MCF 10A (cell line): ENCODE results near the gene CATSPERE. TPM values are rescaled to one million over a fixed set of nuclear protein-coding genes. Genes with fewer than 3 reads are reported as not detected.

Experiments
- BruUV-seq: library from RNA; stranded (reverse); fragments of 400-500 nt; replicated peaks from 2 replicates; lab custom pipeline; 2021; lab: Mats Ljungman, UMichigan
- CTCF ChIA-PET: fragments of 300-600 bp; sonication (Branson Sonifier 250); formaldehyde crosslinking; extraction: SDS; loops from one replicate; lab custom pipeline; 2021; ENCODE audit warnings: antibody characterized with exemption, inconsistent platforms; lab: Yijun Ruan, JAX
- POLR2A ChIA-PET: fragments of 300-600, 350-650 bp; sonication (Branson Sonifier 250); formaldehyde crosslinking; extraction: SDS; loops from one replicate; lab custom pipeline; 2020; ENCODE audit warnings: antibody characterized with exemption, inconsistent platforms; lab: Yijun Ruan, JAX
- DNase-seq: peaks from one replicate; pipeline ENCODE4 v3.0.0-alpha.2; 2018; ENCODE audit not compliant: unreplicated experiment
- H3K27ac Mint-ChIP-seq: one replicate; pipeline ENCODE4 v1.8.0; 2022; ENCODE audit warnings: mild to moderate bottlenecking, low read depth, mixed read lengths; ENCODE audit not compliant: unreplicated experiment
- H3K27me3 Mint-ChIP-seq: one replicate; pipeline ENCODE4 v1.8.0; 2022; ENCODE audit warnings: mixed read lengths; ENCODE audit not compliant: insufficient read depth, unreplicated experiment
- H3K36me3 Mint-ChIP-seq: one replicate; pipeline ENCODE4 v1.8.0; 2022; ENCODE audit warnings: mild to moderate bottlenecking, moderate library complexity, mixed read lengths; ENCODE audit not compliant: insufficient read depth, unreplicated experiment
- H3K4me1 Mint-ChIP-seq: one replicate; pipeline ENCODE4 v1.8.0; 2022; ENCODE audit warnings: mixed read lengths; ENCODE audit not compliant: insufficient read depth, unreplicated experiment
- H3K4me3 Mint-ChIP-seq: one replicate; pipeline ENCODE4 v1.8.0; 2022; ENCODE audit warnings: mild to moderate bottlenecking, moderate library complexity, mixed read lengths; ENCODE audit not compliant: unreplicated experiment
- H3K9me3 Mint-ChIP-seq: one replicate; pipeline ENCODE4 v1.8.0; 2022; ENCODE audit warnings: mixed read lengths; ENCODE audit not compliant: unreplicated experiment
- intact Hi-C: fragments of 100-400 bp; cut with micrococcal nuclease; formaldehyde crosslinking; loops from 2 replicates; pipeline ENCODE4 v1.14.1; 2022
- total RNA-seq: library from RNA; stranded (reverse); gene quantifications from 2 replicates; pipeline ENCODE4 v1.2.3, GENCODE V29; 2022
- TF ChIP-seq, protein P1 (sequence below): fragments of 200-600 bp; IDR thresholded peaks from one replicate; pipeline ENCODE4 v1.8.0; 2022; ENCODE audit warnings: antibody characterized with exemption, mild to moderate bottlenecking; ENCODE audit not compliant: unreplicated experiment

The CATSPERE gene
- total RNA-seq, 1 experiment from 2014 or later: 2.1 TPM

GRCh38 chr1:244652623-244653438 lies 191.8 kb downstream of the CATSPERE start, which contains the start of gene DESI2:
TSS of gene DESI2 (plus strand) at chr1:244653126. CDS start at chr1:244653314, 188 bp downstream.
- no TSS peak for BruUV-seq
- TF ChIP-seq, protein P1, sequence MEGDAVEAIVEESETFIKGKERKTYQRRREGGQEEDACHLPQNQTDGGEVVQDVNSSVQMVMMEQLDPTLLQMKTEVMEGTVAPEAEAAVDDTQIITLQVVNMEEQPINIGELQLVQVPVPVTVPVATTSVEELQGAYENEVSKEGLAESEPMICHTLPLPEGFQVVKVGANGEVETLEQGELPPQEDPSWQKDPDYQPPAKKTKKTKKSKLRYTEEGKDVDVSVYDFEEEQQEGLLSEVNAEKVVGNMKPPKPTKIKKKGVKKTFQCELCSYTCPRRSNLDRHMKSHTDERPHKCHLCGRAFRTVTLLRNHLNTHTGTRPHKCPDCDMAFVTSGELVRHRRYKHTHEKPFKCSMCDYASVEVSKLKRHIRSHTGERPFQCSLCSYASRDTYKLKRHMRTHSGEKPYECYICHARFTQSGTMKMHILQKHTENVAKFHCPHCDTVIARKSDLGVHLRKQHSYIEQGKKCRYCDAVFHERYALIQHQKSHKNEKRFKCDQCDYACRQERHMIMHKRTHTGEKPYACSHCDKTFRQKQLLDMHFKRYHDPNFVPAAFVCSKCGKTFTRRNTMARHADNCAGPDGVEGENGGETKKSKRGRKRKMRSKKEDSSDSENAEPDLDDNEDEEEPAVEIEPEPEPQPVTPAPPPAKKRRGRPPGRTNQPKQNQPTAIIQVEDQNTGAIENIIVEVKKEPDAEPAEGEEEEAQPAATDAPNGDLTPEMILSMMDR: peak; percentile 86

GRCh38 chr1:244653439-244654107 lies 192.5 kb downstream of the CATSPERE start:
- no peaks in the 10 kb centered on the region for H3K27me3 Mint-ChIP-seq
- peaks cover 18% of the 10 kb centered on the region for H3K36me3 Mint-ChIP-seq
- no peak overlapping the region for H3K27ac Mint-ChIP-seq
- no peaks in the 10 kb centered on the region for H3K9me3 Mint-ChIP-seq
- no peak overlapping the region for H3K4me3 Mint-ChIP-seq
- no TSS peak for BruUV-seq
- peaks cover 24% of the 10 kb centered on the region for H3K4me1 Mint-ChIP-seq
- ChIA-PET POLR2A (interaction anchor here (0.7 to 7.2 kb wide), 23 partner anchors 18 to 389 kb away, joined by 3 to 82 read pairs (median 5); partner anchors contain the start of genes ADSS2, COX20 and HNRNPU), CTCF (interaction anchor here (0.5 to 1.4 kb wide), 15 partner anchors 12 to 1802 kb away, joined by 3 to 16 read pairs (median 4); no protein-coding TSS in a partner anchor)
- TF ChIP-seq, protein P1: no peak
- peak; percentile 65 for DNase-seq
- intact Hi-C loops: loop anchor here (1.0 to 10.0 kb wide), 6 partner anchors 87 to 379 kb away; partner anchors contain the start of gene COX20

More at GRCh38 chr1:244652623-244653438, 191.8 kb downstream of the CATSPERE start, which contains the start of gene DESI2:
- Mint-ChIP-seq H3K4me3 (no peak within 1 kb of the TSS), H3K27ac (peak within 1 kb of the TSS; percentile 63), H3K36me3 (peaks cover 12% of the 10 kb centered on the region), H3K9me3 (no peaks in the 10 kb centered on the region), H3K4me1 (peaks cover 17% of the 10 kb centered on the region), H3K27me3 (no peaks in the 10 kb centered on the region)
- ChIA-PET POLR2A (interaction anchor here (0.6 to 7.2 kb wide), 45 partner anchors 10 to 1926 kb away, joined by 3 to 82 read pairs (median 4); partner anchors contain the start of genes ADSS2, COX20 and HNRNPU), CTCF (interaction anchor here (0.6 to 2.5 kb wide), 23 partner anchors 9 to 1802 kb away, joined by 3 to 16 read pairs (median 4); no protein-coding TSS in a partner anchor)
- intact Hi-C loops: loop anchor here (1.0 to 10.0 kb wide), 7 partner anchors 50 to 378 kb away; partner anchors contain the start of gene COX20
- peak; percentile 100 for DNase-seq

DNA sequence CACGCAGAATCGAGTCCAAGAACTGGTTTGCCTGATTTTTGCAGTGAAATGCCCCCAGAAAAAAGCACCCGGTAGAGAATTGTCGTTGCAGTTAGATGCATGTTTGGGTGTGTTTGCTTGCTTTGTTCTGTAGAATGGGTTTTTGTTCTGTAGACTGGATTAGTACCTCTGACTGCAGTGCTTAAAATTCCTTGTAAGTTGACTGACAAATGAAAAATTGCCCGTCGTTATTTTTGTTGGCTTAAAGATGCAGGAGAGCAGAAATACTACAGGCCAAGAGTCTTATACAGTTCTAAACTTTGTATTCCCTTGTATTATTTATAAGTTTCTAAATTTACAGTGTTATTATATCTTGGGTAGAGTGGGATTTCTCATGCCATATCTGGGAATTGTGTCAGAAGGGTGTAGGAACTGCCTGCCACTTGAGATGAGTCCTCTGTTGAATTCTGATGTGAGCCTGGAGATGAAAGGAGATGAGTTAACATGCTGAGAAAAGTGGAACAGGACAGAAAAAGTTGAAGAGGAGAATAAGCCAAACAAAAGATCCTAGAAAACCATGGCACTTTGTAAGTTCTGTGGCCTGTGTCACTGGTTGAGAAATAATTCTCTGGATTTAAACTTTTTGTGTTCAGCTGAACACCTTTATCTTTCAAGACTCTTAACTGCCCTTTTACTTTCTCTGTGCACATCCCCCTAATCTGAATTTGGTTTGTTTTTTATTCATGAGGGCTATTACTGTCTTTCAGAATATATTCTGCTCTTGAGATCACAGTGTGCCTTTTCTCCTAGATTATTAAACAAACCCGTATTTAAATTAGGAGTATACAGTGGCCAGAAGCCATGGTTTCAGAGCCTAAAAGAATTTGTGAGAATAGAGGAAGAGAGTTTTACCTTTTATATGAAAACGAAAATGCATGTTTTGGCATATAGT lies 193.3 kb downstream of the CATSPERE start:
- ChIA-PET CTCF (interaction anchor here (0.5 to 1.4 kb wide), 11 partner anchors 11 to 419 kb away, joined by 3 to 16 read pairs (median 3); no protein-coding TSS in a partner anchor), POLR2A (interaction anchor here (0.6 to 7.2 kb wide), 24 partner anchors 10 to 1250 kb away, joined by 3 to 82 read pairs (median 4); partner anchors contain the start of genes ADSS2, COX20 and HNRNPU)
- no peaks in the 10 kb centered on the region for H3K27me3 Mint-ChIP-seq

More for the DNA sequence above, 193.3 kb downstream of the CATSPERE start:
- TF ChIP-seq, protein P1: no peak
- TSS peak; percentile 35 for BruUV-seq
- H3K27ac Mint-ChIP-seq: no peak overlapping the region
- H3K4me1 Mint-ChIP-seq: peaks cover 32% of the 10 kb centered on the region
- H3K4me3 Mint-ChIP-seq: no peak overlapping the region
- peak; percentile 43 for DNase-seq
- intact Hi-C loops: loop anchor here (5.0 to 10.0 kb wide), 2 partner anchors 123 to 380 kb away; no protein-coding TSS in a partner anchor
- peaks cover 18% of the 10 kb centered on the region for H3K36me3 Mint-ChIP-seq
- no peaks in the 10 kb centered on the region for H3K9me3 Mint-ChIP-seq
